H1 (cell line): ENCODE results near the gene TMEM203. TPM values are rescaled to one million over a fixed set of nuclear protein-coding genes. Genes with fewer than 3 reads are reported as not detected.

Experiments used
- CTCF ChIA-PET: fragments of 300-600 bp; sonication (Branson Sonifier 250); formaldehyde crosslinking; loops from one replicate; lab custom pipeline; 2021; ENCODE audit not compliant: partially characterized antibody; lab: Charles Lee
- POLR2A ChIA-PET: fragments of 300-600 bp; sonication (Branson Sonifier 250); formaldehyde crosslinking; loops from one replicate; lab custom pipeline; 2021; ENCODE audit warnings: inconsistent platforms; ENCODE audit not compliant: partially characterized antibody; lab: Charles Lee
- DNase-seq, 2 experiments: peaks; one replicate each; pipeline versions ENCODE4 v3.0.0 to v3.0.0-alpha.2; 2010 to 2022; ENCODE audit warnings: low spot score in 2 of 2, low read depth in 1 of 2, mixed read lengths in 1 of 2
- FAIRE-seq: peaks from 2 replicates; lab custom pipeline; 2011; peaks lifted over from hg19 to GRCh38; lab: Jason Lieb, UNC
- H2AFZ ChIP-seq: 2 replicates; pipeline ENCODE4 v1.8.1; 2012; ENCODE audit warnings: low read length, inconsistent platforms
- H2AK5ac ChIP-seq: 2 replicates; pipeline ENCODE4 v1.6.1; 2013; ENCODE audit warnings: low read depth, low read length
- H2BK120ac ChIP-seq: replicated peaks from 2 replicates; pipeline ENCODE3; 2013; ENCODE audit warnings: low read depth, low read length, inconsistent platforms
- H2BK12ac ChIP-seq: 2 replicates; pipeline ENCODE4 v1.6.1; 2013; ENCODE audit warnings: low read depth, low read length
- H2BK15ac ChIP-seq: 2 replicates; pipeline ENCODE4 v1.6.1; 2013; ENCODE audit warnings: low read length
- H2BK20ac ChIP-seq: 2 replicates; pipeline ENCODE4 v1.6.1; 2013; ENCODE audit warnings: low read length
- H2BK5ac ChIP-seq: 2 replicates; pipeline ENCODE4 v1.6.1; 2013; ENCODE audit warnings: low read depth, low read length
- H3K14ac ChIP-seq: 2 replicates; pipeline ENCODE4 v1.6.1; 2013; ENCODE audit warnings: inconsistent platforms; ENCODE audit not compliant: insufficient read length
- H3K18ac ChIP-seq: 2 replicates; pipeline ENCODE4 v1.6.1; 2013; ENCODE audit warnings: low read length; ENCODE audit errors: extremely low read depth
- H3K23ac ChIP-seq: 2 replicates; pipeline ENCODE4 v1.6.1; 2013; ENCODE audit warnings: inconsistent platforms; ENCODE audit not compliant: insufficient read length
- H3K23me2 ChIP-seq: 2 replicates; pipeline ENCODE4 v1.6.1; 2013; ENCODE audit warnings: low read depth, low read length
- H3K27ac ChIP-seq: 2 replicates; pipeline ENCODE4 v1.6.1; 2011; ENCODE audit warnings: low read depth, low read length, inconsistent platforms
- H3K27me3 ChIP-seq, 4 experiments: replicated peaks in 1 of 4; 1 replicate in 1 of 4; 2 replicates in 3 of 4; pipeline versions ENCODE4 v1.6.1 to v1.8.1; 2011 to 2013; ENCODE audit warnings: low read length in 3 of 4, mild to moderate bottlenecking in 3 of 4, inconsistent platforms in 2 of 4, mixed read lengths in 2 of 4, moderate library complexity in 1 of 4; ENCODE audit not compliant: control insufficient read depth in 3 of 4, insufficient read depth in 3 of 4; ENCODE audit errors: extremely low read depth in 1 of 4
- H3K36me3 ChIP-seq, 4 experiments: 2 replicates each; pipeline versions ENCODE4 v1.6.1 to v1.8.1; 2011 to 2013; ENCODE audit warnings: mild to moderate bottlenecking in 4 of 4, low read length in 3 of 4, moderate library complexity in 2 of 4, control low read depth in 1 of 4, inconsistent platforms in 1 of 4; ENCODE audit not compliant: insufficient read depth in 4 of 4, control insufficient read depth in 2 of 4
- H3K4ac ChIP-seq: replicated peaks from 2 replicates; pipeline ENCODE3; 2013; ENCODE audit warnings: low read length, low read depth, mixed read lengths, inconsistent platforms; ENCODE audit not compliant: insufficient read length
- H3K4me1 ChIP-seq, 4 experiments: replicated peaks in 1 of 4; 1 replicate in 1 of 4; 2 replicates in 3 of 4; pipeline versions ENCODE4 v1.6.1 to v1.8.1; 2011 to 2013; ENCODE audit warnings: low read length in 3 of 4, inconsistent platforms in 2 of 4, mixed read lengths in 1 of 4; ENCODE audit not compliant: insufficient read depth in 4 of 4, control insufficient read depth in 3 of 4
- H3K4me2 ChIP-seq, 2 experiments: 2 replicates each; pipeline versions ENCODE4 v1.6.1 to v1.8.1; 2011 to 2013; ENCODE audit warnings: low read depth in 2 of 2, low read length in 2 of 2, control low read depth in 1 of 2, inconsistent platforms in 1 of 2, mild to moderate bottlenecking in 1 of 2; ENCODE audit not compliant: insufficient read depth in 1 of 2
- H3K4me3 ChIP-seq, 4 experiments: fragments of 200-600, 300-600 bp in 1 of 4; sonication (generic), shearing (Covaris generic), sonication (Bioruptor Twin) in 1 of 4; 2 replicates each; pipeline versions ENCODE4 v1.5.1 to v1.8.1; 2011 to 2016; ENCODE audit warnings: low read length in 4 of 4, low read depth in 3 of 4, control low read depth in 2 of 4, inconsistent platforms in 2 of 4, mild to moderate bottlenecking in 2 of 4, mixed read lengths in 1 of 4, moderate library complexity in 1 of 4; ENCODE audit not compliant: insufficient read depth in 2 of 4; ENCODE audit errors: extremely low read depth in 1 of 4
- H3K56ac ChIP-seq: replicated peaks from 2 replicates; pipeline ENCODE3; 2013; ENCODE audit warnings: low read depth, mild to moderate bottlenecking, mixed read lengths, low read length, inconsistent platforms; ENCODE audit not compliant: insufficient read length
- H3K79me1 ChIP-seq: 2 replicates; pipeline ENCODE4 v1.6.1; 2013; ENCODE audit warnings: low read depth, low read length, control low read depth
- H3K79me2 ChIP-seq, 2 experiments: 2 replicates each; pipeline versions ENCODE4 v1.6.1 to v1.8.1; 2012 to 2013; ENCODE audit warnings: low read length in 2 of 2, mild to moderate bottlenecking in 2 of 2, inconsistent platforms in 1 of 2; ENCODE audit not compliant: insufficient read depth in 2 of 2, control insufficient read depth in 1 of 2
- H3K9ac ChIP-seq, 4 experiments: replicated peaks in 1 of 4; 1 replicate in 1 of 4; 2 replicates in 3 of 4; pipeline versions ENCODE4 v1.6.1 to v1.8.1; 2011 to 2013; ENCODE audit warnings: low read depth in 3 of 4, low read length in 3 of 4, control low read depth in 2 of 4, mild to moderate bottlenecking in 2 of 4, moderate library complexity in 2 of 4, inconsistent platforms in 1 of 4; ENCODE audit errors: extremely low read depth in 1 of 4
- H3K9me3 ChIP-seq, 2 experiments: 2 replicates each; pipeline versions ENCODE4 v1.6.1 to v1.8.1; 2012 to 2013; ENCODE audit warnings: mild to moderate bottlenecking in 2 of 2, moderate library complexity in 2 of 2, control low read depth in 1 of 2, inconsistent platforms in 1 of 2, low read depth in 1 of 2, low read length in 1 of 2, mixed read lengths in 1 of 2; ENCODE audit not compliant: insufficient read depth in 2 of 2
- H4K20me1 ChIP-seq, 2 experiments: replicated peaks in 1 of 2; 2 replicates each; pipeline versions ENCODE3 to v1.8.1; 2011 to 2013; ENCODE audit warnings: inconsistent platforms in 2 of 2, low read length in 2 of 2, mild to moderate bottlenecking in 1 of 2; ENCODE audit not compliant: insufficient read depth in 2 of 2, control insufficient read depth in 1 of 2
- H4K5ac ChIP-seq: 2 replicates; pipeline ENCODE4 v1.6.1; 2013; ENCODE audit warnings: low read length, low read depth, mixed read lengths, inconsistent platforms; ENCODE audit not compliant: insufficient read length
- H4K8ac ChIP-seq: 2 replicates; pipeline ENCODE4 v1.8.0; 2013; ENCODE audit warnings: mild to moderate bottlenecking, moderate library complexity, low read length, inconsistent platforms; ENCODE audit not compliant: insufficient read depth; ENCODE audit errors: extremely low read depth
- H4K91ac ChIP-seq: replicated peaks from 2 replicates; pipeline ENCODE3; 2013; ENCODE audit warnings: low read length, mixed read lengths, inconsistent platforms; ENCODE audit not compliant: insufficient read length
- HDAC2 ChIP-seq, 2 experiments: fragments of 300-600 bp in 1 of 2; sonication (generic) in 1 of 2; IDR thresholded peaks; 2 replicates each; pipeline ENCODE4 v1.6.1; 2011 to 2012; ENCODE audit warnings: low read depth in 2 of 2, low read length in 2 of 2, mild to moderate bottlenecking in 2 of 2, moderate library complexity in 2 of 2, borderline replicate concordance in 1 of 2, inconsistent platforms in 1 of 2
- PHF8 ChIP-seq: fragments of 200-600 bp; sonication (generic); conservative IDR thresholded peaks from 2 replicates; pipeline ENCODE4 v1.7.1; 2012; ENCODE audit warnings: low read depth, mild to moderate bottlenecking, inconsistent platforms, low read length, moderate library complexity
- POU5F1 ChIP-seq: IDR thresholded peaks from 2 replicates; pipeline ENCODE4 v1.6.1; 2011; ENCODE audit warnings: low read depth, mild to moderate bottlenecking, low read length, moderate library complexity
- RFX5 ChIP-seq: IDR thresholded peaks from 2 replicates; pipeline ENCODE4 v1.6.1; 2011; ENCODE audit warnings: low read depth, low read length, improper control_type of control experiment, borderline replicate concordance
- ZNF274 ChIP-seq: IDR thresholded peaks from 2 replicates; pipeline ENCODE4 v1.7.0; 2012; ENCODE audit warnings: low read length, borderline replicate concordance; ENCODE audit errors: extremely low read depth
- WGBS, 2 experiments: shearing (Covaris generic) in 1 of 2; methylation state at CpG; one replicate each; pipeline versions ENCODE4 v1.1.6 to v1.1.7; 2013 to 2015; ENCODE audit warnings: low lambda C conversion rate in 2 of 2, mixed read lengths in 2 of 2, inconsistent platforms in 1 of 2, low coverage in 1 of 2, missing lambda C conversion rate in 1 of 2; ENCODE audit not compliant: insufficient replicate concordance in 2 of 2, insufficient coverage in 1 of 2, insufficient read length in 1 of 2; ENCODE audit errors: extremely low coverage in 1 of 2, missing lambda C conversion rate in 1 of 2; 5-methylcytosine and 5-hydroxymethylcytosine counted together
- polyA plus RNA-seq, 7 experiments: library from polyadenylated mRNA; depleted of rRNA in 3 of 7; stranded (reverse) in 5 of 7; unstranded in 2 of 7; fragments of >200 nt in 5 of 7; fragments of 200-250 nt in 2 of 7; gene quantifications; 1 replicate in 5 of 7; 2 replicates in 1 of 7; 4 replicates in 1 of 7; pipeline versions ENCODE4 v1.2.1 to v1.2.3, GENCODE V29; 2011 to 2013; ENCODE audit warnings: missing spikeins in 2 of 7, mixed read lengths in 2 of 7
- total RNA-seq: library from RNA; stranded (reverse); fragmentation: NEBNext Ultra II Directional; extraction: Animal tissue kit (Norgen Biotek cat#: 25700); gene quantifications from 2 replicates; pipeline ENCODE4 v1.2.1, GENCODE V29; 2021
- TF ChIP-seq, protein P1 (sequence below): IDR thresholded peaks from 2 replicates; pipeline ENCODE4 v1.6.1; 2012; ENCODE audit warnings: low read length, inconsistent platforms

TMEM203 gene
- total and polyA plus RNA-seq, 2 of the 8 experiments (the other 6 are each of a cell fraction or from before 2014, with no cell fraction given): 44.1 to 57.1 TPM

DNA sequence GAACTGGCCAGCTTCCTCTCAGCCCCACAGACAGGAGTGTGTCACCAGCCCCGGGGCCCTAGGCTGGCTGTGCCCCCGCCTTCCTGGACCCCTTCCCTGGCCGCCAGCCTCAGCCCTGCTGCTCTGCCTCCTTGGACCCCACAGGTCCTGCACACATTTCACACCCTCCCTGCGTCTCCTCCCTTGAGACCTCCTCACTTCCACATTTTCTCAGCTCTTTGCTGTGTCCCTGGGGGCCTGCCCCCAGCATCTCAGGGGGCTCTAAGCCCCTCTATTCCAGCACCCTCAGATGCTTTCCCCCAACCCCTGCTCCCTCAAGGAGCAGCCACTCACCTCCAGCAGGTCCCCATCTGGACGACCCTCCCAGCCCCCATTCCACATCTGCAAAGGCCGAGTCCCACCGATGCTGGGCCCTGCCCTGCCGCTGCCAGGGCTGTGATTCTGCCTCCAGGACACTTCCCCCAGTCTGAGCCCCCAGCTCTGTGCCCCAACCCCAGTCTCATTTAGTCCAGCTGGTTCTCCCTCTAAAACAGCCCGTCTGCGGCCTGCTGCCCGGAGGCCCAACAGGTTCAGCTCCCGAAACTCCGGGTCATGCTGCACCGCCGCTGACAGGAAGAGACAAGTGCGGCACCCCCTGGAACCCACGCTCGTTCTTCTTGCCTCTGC is 29.4 kb upstream of the TMEM203 start:
- H3K18ac ChIP-seq: no peak overlapping the region
- no peak overlapping the region for H2AFZ ChIP-seq
- no peak overlapping the region for H3K4ac ChIP-seq
- H2BK15ac ChIP-seq: no peak overlapping the region
- H3K36me3 ChIP-seq: no peaks in the 10 kb centered on the region
- ChIA-PET POLR2A (interaction anchor here (1.0 to 69.9 kb wide), 3 partner anchors 0 to 72 kb away, joined by 3 to 1462 read pairs (median 1462); partner anchors contain the start of genes CYSRT1, NDOR1, NELFB and RNF208), CTCF (interaction anchor here (0.6 to 20.2 kb wide), 20 partner anchors 9 to 412 kb away, joined by 3 to 204 read pairs (median 5); partner anchors contain the start of genes ANAPC2, CYSRT1, LRRC26 and NDOR1)
- no peak overlapping the region for H4K8ac ChIP-seq
- H3K9ac ChIP-seq: no peak overlapping the region
- no peak overlapping the region for H3K56ac ChIP-seq
- peaks cover 0 to 7% of the 10 kb centered on the region in 2 experiments; a peak in 1 of 4 replicates for H3K79me2 ChIP-seq
- WGBS, 2 experiments: 84% methylated on average over 17 of the region's 18 CpGs; no CpG with 5 or more reads in 1 of the 2 experiments
- no peak overlapping the region for H2BK5ac ChIP-seq
- H4K5ac ChIP-seq: no peak overlapping the region
- FAIRE-seq: no peak
- no peak overlapping the region for H3K4me2 ChIP-seq
- H2BK12ac ChIP-seq: no peak overlapping the region
- H3K79me1 ChIP-seq: no peaks in the 10 kb centered on the region
- no peak overlapping the region for H3K23ac ChIP-seq
- H2BK20ac ChIP-seq: no peak overlapping the region
- no peak overlapping the region for H3K14ac ChIP-seq
- H3K4me1 ChIP-seq: peaks cover 0 to 12% (median 8%) of the 10 kb centered on the region in 4 experiments; a peak in 6 of 7 replicates
- H2BK120ac ChIP-seq: no peak overlapping the region
- no peaks in the 10 kb centered on the region for H3K23me2 ChIP-seq
- peaks cover 6 to 8% of the 10 kb centered on the region in 2 experiments for H4K20me1 ChIP-seq
- H3K9me3 ChIP-seq: no peaks in the 10 kb centered on the region
- no peak overlapping the region for H2AK5ac ChIP-seq
- H3K4me3 ChIP-seq: no peak overlapping the region
- H3K27me3 ChIP-seq: no peaks in the 10 kb centered on the region
- H4K91ac ChIP-seq: peak overlapping the region; percentile 54
- DNase-seq: no peak
- no peak overlapping the region for H3K27ac ChIP-seq
- TF ChIP-seq POU5F1: no peak
- TF ChIP-seq, protein P1, sequence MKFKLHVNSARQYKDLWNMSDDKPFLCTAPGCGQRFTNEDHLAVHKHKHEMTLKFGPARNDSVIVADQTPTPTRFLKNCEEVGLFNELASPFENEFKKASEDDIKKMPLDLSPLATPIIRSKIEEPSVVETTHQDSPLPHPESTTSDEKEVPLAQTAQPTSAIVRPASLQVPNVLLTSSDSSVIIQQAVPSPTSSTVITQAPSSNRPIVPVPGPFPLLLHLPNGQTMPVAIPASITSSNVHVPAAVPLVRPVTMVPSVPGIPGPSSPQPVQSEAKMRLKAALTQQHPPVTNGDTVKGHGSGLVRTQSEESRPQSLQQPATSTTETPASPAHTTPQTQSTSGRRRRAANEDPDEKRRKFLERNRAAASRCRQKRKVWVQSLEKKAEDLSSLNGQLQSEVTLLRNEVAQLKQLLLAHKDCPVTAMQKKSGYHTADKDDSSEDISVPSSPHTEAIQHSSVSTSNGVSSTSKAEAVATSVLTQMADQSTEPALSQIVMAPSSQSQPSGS: no peak
- no peak for TF ChIP-seq ZNF274
- no peak for TF ChIP-seq RFX5
- no peak for TF ChIP-seq PHF8
- TF ChIP-seq HDAC2 (IDR thresholded peaks at IDR 0.05; ENCODE audit: borderline replicate concordance in 1 of 2, low read depth in 2 of 2, low read length in 2 of 2): no peak
